ENCODE data around the gene AK1. TPM values are rescaled to one million over a fixed set of nuclear protein-coding genes. Genes with fewer than 3 reads are reported as not detected.

AK1 gene
- total and polyA plus RNA-seq, 9 of the 15 experiments (the other 6 are each of a cell fraction or from before 2014, with no cell fraction given) = 10.1 to 71.8 (median 39.0) TPM

DNA sequence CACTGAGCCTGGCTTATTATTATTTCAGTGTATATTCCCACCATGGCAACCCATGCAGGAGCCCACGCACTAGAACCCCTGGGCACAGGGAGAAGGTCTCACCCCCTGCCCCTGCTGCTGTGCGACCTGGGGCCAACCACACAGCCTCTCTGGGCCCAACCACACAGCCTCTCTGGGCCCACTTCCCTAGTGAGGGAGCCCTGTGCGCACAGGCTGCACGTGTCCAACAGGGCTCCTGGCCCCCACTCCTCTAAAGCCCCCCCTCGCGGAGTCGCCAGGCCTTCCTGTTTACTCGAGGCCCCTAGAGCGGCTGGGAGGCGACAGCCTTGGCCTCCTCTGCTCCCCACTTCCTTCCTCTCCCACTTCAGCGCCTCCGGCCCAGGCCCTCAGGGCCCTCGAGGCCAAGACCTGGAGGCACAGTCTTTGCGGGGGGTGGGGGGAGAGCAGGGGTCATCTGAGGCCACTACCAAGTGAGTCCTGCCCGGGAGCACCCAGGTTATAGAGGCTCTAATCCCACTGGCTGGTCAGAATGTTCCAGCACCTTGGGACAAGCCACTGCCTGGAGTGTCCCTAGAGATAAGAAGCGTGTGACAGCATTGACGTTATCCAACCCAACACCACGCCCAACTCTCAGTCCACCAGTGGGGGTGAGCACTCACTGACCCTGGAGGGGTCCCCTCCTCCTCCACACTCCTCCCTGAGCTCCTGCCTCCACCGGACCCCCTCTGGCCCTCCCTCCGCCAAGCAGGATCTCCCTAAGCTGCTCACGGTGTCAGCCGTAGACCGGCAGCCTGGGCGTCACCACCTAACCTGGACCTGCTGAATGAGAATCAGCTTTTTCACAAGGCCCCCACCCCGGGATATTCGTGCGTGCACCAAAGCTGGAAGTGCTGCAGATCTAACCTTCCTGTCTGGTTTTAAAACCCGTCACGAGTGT, 15.1 kb downstream of the AK1 start (continued):
- TF ChIP-seq, protein P1, sequence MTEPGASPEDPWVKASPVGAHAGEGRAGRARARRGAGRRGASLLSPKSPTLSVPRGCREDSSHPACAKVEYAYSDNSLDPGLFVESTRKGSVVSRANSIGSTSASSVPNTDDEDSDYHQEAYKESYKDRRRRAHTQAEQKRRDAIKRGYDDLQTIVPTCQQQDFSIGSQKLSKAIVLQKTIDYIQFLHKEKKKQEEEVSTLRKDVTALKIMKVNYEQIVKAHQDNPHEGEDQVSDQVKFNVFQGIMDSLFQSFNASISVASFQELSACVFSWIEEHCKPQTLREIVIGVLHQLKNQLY (CRISPR knock-in tag; conservative IDR thresholded peaks at IDR 0.05) = no peak
- TF ChIP-seq, protein P2, sequence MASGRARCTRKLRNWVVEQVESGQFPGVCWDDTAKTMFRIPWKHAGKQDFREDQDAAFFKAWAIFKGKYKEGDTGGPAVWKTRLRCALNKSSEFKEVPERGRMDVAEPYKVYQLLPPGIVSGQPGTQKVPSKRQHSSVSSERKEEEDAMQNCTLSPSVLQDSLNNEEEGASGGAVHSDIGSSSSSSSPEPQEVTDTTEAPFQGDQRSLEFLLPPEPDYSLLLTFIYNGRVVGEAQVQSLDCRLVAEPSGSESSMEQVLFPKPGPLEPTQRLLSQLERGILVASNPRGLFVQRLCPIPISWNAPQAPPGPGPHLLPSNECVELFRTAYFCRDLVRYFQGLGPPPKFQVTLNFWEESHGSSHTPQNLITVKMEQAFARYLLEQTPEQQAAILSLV (tag; IDR thresholded peaks at IDR 0.05) = 0 out of 2 replicates have a peak, but pooled peaks have one; percentile 38
- TF ChIP-seq CBX3 (IDR thresholded peaks at IDR 0.05; ENCODE audit: borderline replicate concordance in 1 of 2, low read length in 2 of 2) = peak in 1 of 2 experiments; percentile 76; a peak in 1 of 3 replicates
- TF ChIP-seq, protein P3, sequence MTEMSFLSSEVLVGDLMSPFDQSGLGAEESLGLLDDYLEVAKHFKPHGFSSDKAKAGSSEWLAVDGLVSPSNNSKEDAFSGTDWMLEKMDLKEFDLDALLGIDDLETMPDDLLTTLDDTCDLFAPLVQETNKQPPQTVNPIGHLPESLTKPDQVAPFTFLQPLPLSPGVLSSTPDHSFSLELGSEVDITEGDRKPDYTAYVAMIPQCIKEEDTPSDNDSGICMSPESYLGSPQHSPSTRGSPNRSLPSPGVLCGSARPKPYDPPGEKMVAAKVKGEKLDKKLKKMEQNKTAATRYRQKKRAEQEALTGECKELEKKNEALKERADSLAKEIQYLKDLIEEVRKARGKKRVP (CRISPR knock-in tag; IDR thresholded peaks at IDR 0.05) = 0 out of 2 replicates have a peak, but pooled peaks have one; percentile 6
- peak; percentile 20; the same call in 1 of the 2 replicates for TF ChIP-seq PHB (CRISPR knock-in tag; IDR thresholded peaks at IDR 0.05)
- 0 out of 2 replicates have a peak, but pooled peaks have one; percentile 55 for TF ChIP-seq CBFB (CRISPR knock-in tag; IDR thresholded peaks at IDR 0.05)
- TF ChIP-seq MEIS2 (IDR thresholded peaks at IDR 0.05; ENCODE audit: partially characterized antibody) = peak; percentile 81
- no peak for TF ChIP-seq NCOA4 (IDR thresholded peaks at IDR 0.05; ENCODE audit: partially characterized antibody)
- TF ChIP-seq ZFX (CRISPR knock-in tag; IDR thresholded peaks at IDR 0.05) = peak; percentile 99
- TF ChIP-seq, protein P4, sequence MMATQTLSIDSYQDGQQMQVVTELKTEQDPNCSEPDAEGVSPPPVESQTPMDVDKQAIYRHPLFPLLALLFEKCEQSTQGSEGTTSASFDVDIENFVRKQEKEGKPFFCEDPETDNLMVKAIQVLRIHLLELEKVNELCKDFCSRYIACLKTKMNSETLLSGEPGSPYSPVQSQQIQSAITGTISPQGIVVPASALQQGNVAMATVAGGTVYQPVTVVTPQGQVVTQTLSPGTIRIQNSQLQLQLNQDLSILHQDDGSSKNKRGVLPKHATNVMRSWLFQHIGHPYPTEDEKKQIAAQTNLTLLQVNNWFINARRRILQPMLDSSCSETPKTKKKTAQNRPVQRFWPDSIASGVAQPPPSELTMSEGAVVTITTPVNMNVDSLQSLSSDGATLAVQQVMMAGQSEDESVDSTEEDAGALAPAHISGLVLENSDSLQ (IDR thresholded peaks at IDR 0.05) = peak; percentile 84
- peak; percentile 78 for TF ChIP-seq ZNF431 (CRISPR knock-in tag; IDR thresholded peaks at IDR 0.05)
- no peak; the same call in 1 of the 2 replicates for TF ChIP-seq CHD2 (IDR thresholded peaks at IDR 0.05; ENCODE audit: low read depth, low read length)
- TF ChIP-seq ETV1 (tag; conservative IDR thresholded peaks at IDR 0.05; ENCODE audit: low read depth) = peak; percentile 100
- no peak for TF ChIP-seq PTTG1 (tag; IDR thresholded peaks at IDR 0.05; ENCODE audit: low read depth)
- TF ChIP-seq, protein P5, sequence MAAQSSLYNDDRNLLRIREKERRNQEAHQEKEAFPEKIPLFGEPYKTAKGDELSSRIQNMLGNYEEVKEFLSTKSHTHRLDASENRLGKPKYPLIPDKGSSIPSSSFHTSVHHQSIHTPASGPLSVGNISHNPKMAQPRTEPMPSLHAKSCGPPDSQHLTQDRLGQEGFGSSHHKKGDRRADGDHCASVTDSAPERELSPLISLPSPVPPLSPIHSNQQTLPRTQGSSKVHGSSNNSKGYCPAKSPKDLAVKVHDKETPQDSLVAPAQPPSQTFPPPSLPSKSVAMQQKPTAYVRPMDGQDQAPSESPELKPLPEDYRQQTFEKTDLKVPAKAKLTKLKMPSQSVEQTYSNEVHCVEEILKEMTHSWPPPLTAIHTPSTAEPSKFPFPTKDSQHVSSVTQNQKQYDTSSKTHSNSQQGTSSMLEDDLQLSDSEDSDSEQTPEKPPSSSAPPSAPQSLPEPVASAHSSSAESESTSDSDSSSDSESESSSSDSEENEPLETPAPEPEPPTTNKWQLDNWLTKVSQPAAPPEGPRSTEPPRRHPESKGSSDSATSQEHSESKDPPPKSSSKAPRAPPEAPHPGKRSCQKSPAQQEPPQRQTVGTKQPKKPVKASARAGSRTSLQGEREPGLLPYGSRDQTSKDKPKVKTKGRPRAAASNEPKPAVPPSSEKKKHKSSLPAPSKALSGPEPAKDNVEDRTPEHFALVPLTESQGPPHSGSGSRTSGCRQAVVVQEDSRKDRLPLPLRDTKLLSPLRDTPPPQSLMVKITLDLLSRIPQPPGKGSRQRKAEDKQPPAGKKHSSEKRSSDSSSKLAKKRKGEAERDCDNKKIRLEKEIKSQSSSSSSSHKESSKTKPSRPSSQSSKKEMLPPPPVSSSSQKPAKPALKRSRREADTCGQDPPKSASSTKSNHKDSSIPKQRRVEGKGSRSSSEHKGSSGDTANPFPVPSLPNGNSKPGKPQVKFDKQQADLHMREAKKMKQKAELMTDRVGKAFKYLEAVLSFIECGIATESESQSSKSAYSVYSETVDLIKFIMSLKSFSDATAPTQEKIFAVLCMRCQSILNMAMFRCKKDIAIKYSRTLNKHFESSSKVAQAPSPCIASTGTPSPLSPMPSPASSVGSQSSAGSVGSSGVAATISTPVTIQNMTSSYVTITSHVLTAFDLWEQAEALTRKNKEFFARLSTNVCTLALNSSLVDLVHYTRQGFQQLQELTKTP (IDR thresholded peaks at IDR 0.05; ENCODE audit: low read depth in 1 of 2, partially characterized antibody in 2 of 2) = peak; percentile 59 to 64
- TF ChIP-seq KLF16 (IDR thresholded peaks at IDR 0.05) = peak; percentile 42; the same call in 1 of the 2 replicates
- TF ChIP-seq ZSCAN32 (CRISPR knock-in tag; IDR thresholded peaks at IDR 0.05) = 0 out of 2 replicates have a peak, but pooled peaks have one; percentile 1
- TF ChIP-seq PRPF4 (IDR thresholded peaks at IDR 0.05; ENCODE audit: insufficient read depth, low read depth, low read length, poor library complexity, severe bottlenecking) = no peak
